Activated naive CD8-positive, alpha-beta T cell treated with anti-CD3 and anti-CD28 coated beads, Interleukin-2, amount 10 ng/mL, durations not matched to agents 7 days and 5 days (primary cell): Measurements from ENCODE around the gene FAT1. TPM values are rescaled to one million over a fixed set of nuclear protein-coding genes. Genes with fewer than 3 reads are reported as not detected.

ENCODE experiments used
- ATAC-seq: fragments of 150-1000 bp; cut with Tn5 transposase; one replicate; pipeline ENCODE4 v1.10.0; 2021; ENCODE audit warnings: low read depth, moderate library complexity
- POLR2A ChIA-PET: fragments of 350-600 bp; sonication (Branson Sonifier 250); formaldehyde crosslinking; loops from one replicate; lab custom pipeline; 2021; ENCODE audit warnings: antibody characterized with exemption; lab: Charles Lee
- DNase-seq: peaks from one replicate; pipeline ENCODE4 v3.0.0; 2021
- H3K27ac Mint-ChIP-seq: one replicate; pipeline ENCODE4 v1.8.0; 2022; ENCODE audit warnings: mild to moderate bottlenecking, mixed read lengths
- H3K27me3 Mint-ChIP-seq: one replicate; pipeline ENCODE4 v1.8.0; 2022; ENCODE audit warnings: mild to moderate bottlenecking, moderate library complexity, mixed read lengths
- H3K36me3 Mint-ChIP-seq: one replicate; pipeline ENCODE4 v1.8.0; 2021; ENCODE audit warnings: mild to moderate bottlenecking, mixed read lengths
- H3K4me1 Mint-ChIP-seq: one replicate; pipeline ENCODE4 v1.8.0; 2021; ENCODE audit warnings: mixed read lengths
- H3K4me3 Mint-ChIP-seq: one replicate; pipeline ENCODE4 v1.8.0; 2022; ENCODE audit warnings: mild to moderate bottlenecking, moderate library complexity, mixed read lengths
- H3K9me3 Mint-ChIP-seq: one replicate; pipeline ENCODE4 v1.8.0; 2021; ENCODE audit warnings: mixed read lengths
- total RNA-seq, 2 experiments: library from RNA; stranded (reverse); gene quantifications; one replicate each; pipeline ENCODE4 v1.2.3, GENCODE V29; 2021

FAT1 gene
- total RNA-seq, 2 experiments from 2014 or later, result not detected

DNA sequence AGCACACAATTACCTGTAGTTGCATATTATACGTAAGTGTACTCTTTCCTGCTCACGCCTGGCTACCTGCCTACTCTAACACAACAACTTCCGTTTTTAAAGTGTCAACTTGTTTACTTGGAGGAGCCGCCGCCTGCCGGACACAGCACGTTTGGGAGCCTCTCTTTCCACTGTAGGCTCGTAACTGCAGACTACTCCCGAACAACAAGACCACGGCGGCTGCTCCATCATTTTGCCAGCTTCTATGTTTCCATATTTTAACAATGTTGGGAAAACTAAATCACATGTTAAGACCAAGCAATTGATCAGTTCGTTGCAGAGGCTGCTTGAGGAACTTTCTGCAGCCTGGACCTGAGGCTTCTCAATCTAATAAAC is 169.1 kb downstream of the FAT1 start:
- no peak for ATAC-seq
- H3K27ac Mint-ChIP-seq, result no peak overlapping the region
- H3K9me3 Mint-ChIP-seq, result no peaks in the 10 kb centered on the region
- peaks cover 16% of the 10 kb centered on the region for H3K27me3 Mint-ChIP-seq
- DNase-seq, result no peak
- no peaks in the 10 kb centered on the region for H3K4me1 Mint-ChIP-seq
- POLR2A ChIA-PET, result no interaction called here
- no peak overlapping the region for H3K4me3 Mint-ChIP-seq
- H3K36me3 Mint-ChIP-seq, result no peaks in the 10 kb centered on the region

DNA sequence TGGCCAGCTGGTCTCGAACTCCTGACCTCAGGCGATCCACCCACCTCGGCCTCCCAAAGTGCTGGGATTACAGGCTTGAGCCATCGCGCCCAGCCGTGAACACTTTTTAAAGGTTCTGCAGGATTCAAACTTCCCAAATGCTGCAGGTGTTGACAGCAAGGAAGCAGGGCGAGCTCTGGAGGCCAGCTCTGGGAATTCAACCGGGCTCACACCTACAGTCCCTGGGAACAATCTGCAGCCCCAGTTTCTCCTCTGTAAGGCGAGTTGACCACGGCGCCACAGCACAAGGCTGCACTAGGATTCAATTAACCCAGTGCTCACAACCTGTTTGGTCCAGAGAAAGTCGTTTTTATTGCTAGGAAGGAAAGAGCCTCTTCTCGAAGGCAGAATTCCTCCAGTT is 169.9 kb downstream of the FAT1 start:
- no peaks in the 10 kb centered on the region for H3K36me3 Mint-ChIP-seq
- H3K9me3 Mint-ChIP-seq, result no peaks in the 10 kb centered on the region
- DNase-seq, result no peak
- peaks cover 16% of the 10 kb centered on the region for H3K27me3 Mint-ChIP-seq
- no peak overlapping the region for H3K4me3 Mint-ChIP-seq
- ATAC-seq, result no peak
- H3K4me1 Mint-ChIP-seq, result no peaks in the 10 kb centered on the region
- POLR2A ChIA-PET, result no interaction called here
- no peak overlapping the region for H3K27ac Mint-ChIP-seq

DNA sequence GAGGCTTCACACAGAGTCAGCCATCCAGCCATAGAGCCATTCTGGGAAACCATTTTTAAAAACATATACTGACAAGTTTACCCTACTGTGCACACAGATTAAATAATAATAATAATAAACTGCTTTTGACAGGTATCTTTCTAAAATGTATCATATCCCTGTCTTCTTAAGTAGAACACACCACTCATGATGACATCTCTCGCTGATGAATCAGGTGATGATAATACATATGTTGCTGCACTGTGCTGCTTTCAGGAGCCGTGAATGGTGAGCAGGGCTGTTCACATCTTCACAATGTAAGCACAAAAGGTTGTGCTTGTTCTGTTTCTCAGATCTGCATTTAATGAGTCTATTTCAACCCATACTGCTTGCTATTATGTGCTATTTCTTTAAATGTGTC is 171.8 kb downstream of the FAT1 start:
- H3K4me3 Mint-ChIP-seq, result no peak overlapping the region
- H3K36me3 Mint-ChIP-seq, result no peaks in the 10 kb centered on the region
- H3K27ac Mint-ChIP-seq, result no peak overlapping the region
- H3K27me3 Mint-ChIP-seq, result peaks cover 16% of the 10 kb centered on the region
- ATAC-seq (no peak), DNase-seq (no peak)
- peaks cover 6% of the 10 kb centered on the region for H3K9me3 Mint-ChIP-seq
- H3K4me1 Mint-ChIP-seq, result no peaks in the 10 kb centered on the region
- POLR2A ChIA-PET, result no interaction called here

DNA sequence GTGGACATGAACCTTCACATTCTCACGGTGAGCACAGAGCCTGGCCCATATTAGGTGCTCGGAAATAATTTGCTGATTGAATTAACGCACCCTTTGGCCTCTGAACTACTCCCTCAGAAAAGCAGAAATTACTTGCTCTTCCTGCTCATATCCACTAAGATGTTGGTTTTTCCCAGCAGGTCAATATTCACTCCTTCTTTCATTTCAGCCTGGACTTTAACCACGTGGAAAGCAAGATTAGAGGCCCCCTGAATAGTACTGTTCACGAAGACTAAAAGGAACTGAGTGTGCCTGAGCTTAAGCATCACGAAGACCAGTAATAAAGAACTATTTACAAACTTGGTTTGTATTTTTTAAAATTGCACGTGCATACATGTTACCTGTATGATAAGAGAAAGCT is 178.2 kb downstream of the FAT1 start:
- H3K4me3 Mint-ChIP-seq, result no peak overlapping the region
- POLR2A ChIA-PET, result no interaction called here
- H3K4me1 Mint-ChIP-seq, result no peaks in the 10 kb centered on the region
- no peaks in the 10 kb centered on the region for H3K27me3 Mint-ChIP-seq
- no peaks in the 10 kb centered on the region for H3K36me3 Mint-ChIP-seq
- peaks cover 16% of the 10 kb centered on the region for H3K9me3 Mint-ChIP-seq
- ATAC-seq (no peak), DNase-seq (no peak)
- H3K27ac Mint-ChIP-seq, result no peak overlapping the region

DNA sequence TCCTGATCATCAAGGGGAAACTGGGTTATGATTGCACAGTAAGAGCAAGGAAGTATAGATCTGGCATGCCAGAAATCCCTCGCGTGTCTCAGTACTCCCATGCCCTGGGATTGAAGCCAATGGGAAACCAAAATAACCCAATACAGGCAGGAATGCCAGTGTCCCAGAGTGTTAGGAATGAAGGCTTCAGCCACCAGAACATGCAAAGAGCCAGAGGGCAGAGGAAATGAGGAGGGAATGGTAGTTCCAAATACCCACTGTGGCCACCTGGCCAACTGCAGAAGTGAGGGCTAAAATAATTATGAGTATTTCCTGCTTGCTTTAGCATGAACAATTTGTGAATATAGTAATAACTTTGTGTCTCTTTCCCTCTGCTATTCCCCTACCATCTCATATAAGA is 180.4 kb downstream of the FAT1 start:
- no peak for DNase-seq
- no peak overlapping the region for H3K27ac Mint-ChIP-seq
- H3K4me3 Mint-ChIP-seq, result no peak overlapping the region
- no peak for ATAC-seq
- POLR2A ChIA-PET, result no interaction called here
- H3K9me3 Mint-ChIP-seq, result peaks cover 16% of the 10 kb centered on the region
- H3K4me1 Mint-ChIP-seq, result no peaks in the 10 kb centered on the region
- no peaks in the 10 kb centered on the region for H3K27me3 Mint-ChIP-seq
- H3K36me3 Mint-ChIP-seq, result no peaks in the 10 kb centered on the region

DNA sequence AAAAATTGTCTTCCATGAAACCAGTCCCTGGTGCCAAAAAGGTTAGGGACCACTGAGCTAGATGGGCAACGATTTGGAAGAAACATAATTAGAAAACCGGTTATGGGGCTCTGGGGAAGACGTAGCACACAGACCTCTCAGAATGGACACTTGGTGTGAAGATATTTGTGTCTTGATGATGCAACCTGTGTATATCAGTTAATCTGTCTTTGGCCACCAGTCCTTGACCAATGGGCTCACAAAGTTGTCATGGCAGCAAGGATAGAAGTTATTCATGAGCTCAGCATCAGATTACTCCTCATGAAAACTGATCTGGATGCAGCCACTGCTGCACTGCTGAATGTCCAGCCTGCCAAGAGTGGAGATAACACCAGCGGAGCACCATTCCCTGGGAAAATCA is 181.9 kb downstream of the FAT1 start:
- Mint-ChIP-seq H3K27ac (no peak overlapping the region), H3K36me3 (no peaks in the 10 kb centered on the region), H3K9me3 (peaks cover 10% of the 10 kb centered on the region), H3K4me3 (no peak overlapping the region), H3K27me3 (no peaks in the 10 kb centered on the region), H3K4me1 (no peaks in the 10 kb centered on the region)
- DNase-seq (no peak), ATAC-seq (no peak)
- POLR2A ChIA-PET, result no interaction called here

DNA sequence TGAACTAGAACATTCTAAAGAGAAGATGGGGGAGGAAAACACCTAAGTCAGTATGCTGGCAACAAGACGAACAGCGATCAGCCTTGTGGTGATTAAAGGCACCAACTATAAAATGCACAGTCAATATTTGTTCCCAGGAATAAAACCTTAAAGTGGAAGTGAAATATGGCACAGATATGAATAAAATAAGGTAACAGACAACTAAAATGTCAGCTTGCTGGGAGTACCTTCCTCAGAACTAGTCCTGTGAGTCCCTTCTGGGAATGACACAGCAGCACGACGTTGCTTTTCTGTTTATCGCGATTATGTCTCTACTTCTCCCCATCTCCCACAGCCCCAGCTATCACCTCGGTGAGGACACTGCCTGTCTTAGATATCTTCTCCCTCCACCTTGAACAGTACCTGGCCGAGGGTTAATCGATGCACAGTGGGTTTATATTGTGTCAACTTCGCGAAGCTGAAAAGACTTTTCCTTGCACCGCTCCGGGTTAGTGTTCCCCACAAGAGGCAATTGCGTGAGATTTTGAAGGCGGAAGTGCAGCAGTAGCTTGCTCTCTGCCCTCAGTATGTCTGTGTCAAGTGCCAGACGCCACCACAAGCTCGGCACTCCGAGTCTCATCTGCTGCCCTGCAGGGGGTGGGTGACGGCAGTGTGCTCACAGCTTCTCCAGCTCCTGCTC is 185.7 kb downstream of the FAT1 start:
- H3K4me1 Mint-ChIP-seq, result no peaks in the 10 kb centered on the region
- DNase-seq (no peak), ATAC-seq (no peak)
- H3K27ac Mint-ChIP-seq, result no peak overlapping the region
- H3K36me3 Mint-ChIP-seq, result no peaks in the 10 kb centered on the region
- POLR2A ChIA-PET, result no interaction called here
- H3K9me3 Mint-ChIP-seq, result peaks cover 4% of the 10 kb centered on the region
- H3K4me3 Mint-ChIP-seq, result no peak overlapping the region
- no peaks in the 10 kb centered on the region for H3K27me3 Mint-ChIP-seq

Other genes with a start within 250 kb of the FAT1 start
- not detected for gene MTNR1A, start 168.3 kb downstream of the FAT1 start, total RNA-seq